NOMO-1 treated with DMSO at 0.1 percent for 48 hours (cell line): ENCODE measurements around the gene CNBD2.
"Not testable (repeated sequence)": the region's sequence is repeated elsewhere in the genome, so short reads cannot be mapped to it uniquely, and the experiment has no call there.

Source experiments
- DNase-seq: peaks from one replicate; lab custom pipeline; 2025; ENCODE audit not compliant: unreplicated experiment; lab: John Stamatoyannopoulos, UW

CNBD2 gene

GRCh38 chr20:36060676-36061075 lies 92.3 kb downstream of the CNBD2 start:
- no peak for DNase-seq

- no peak for DNase-seq
These were observed 93.4 kb downstream of the CNBD2 start for GRCh38 chr20:36061754-36062153.

- DNase-seq = no peak
These were observed 94.4 kb downstream of the CNBD2 start for GRCh38 chr20:36062799-36063198.

- DNase-seq = no peak
These were observed 95.7 kb downstream of the CNBD2 start for GRCh38 chr20:36063916-36064657.

GRCh38 chr20:36064658-36065426 lies 96.5 kb downstream of the CNBD2 start:
- peak; percentile 69 for DNase-seq

- no peak for DNase-seq
These were observed 97.1 kb downstream of the CNBD2 start for GRCh38 chr20:36065427-36065998.

GRCh38 chr20:36066777-36067176 lies 98.4 kb downstream of the CNBD2 start:
- no peak for DNase-seq

GRCh38 chr20:36068526-36068925 lies 100.1 kb downstream of the CNBD2 start:
- DNase-seq = not testable (repeated sequence)

- no peak for DNase-seq
These were observed 102.1 kb downstream of the CNBD2 start for GRCh38 chr20:36070451-36070850.

- no peak for DNase-seq
These were observed 103.5 kb downstream of the CNBD2 start for GRCh38 chr20:36071848-36072247.

GRCh38 chr20:36074983-36075382 lies 106.6 kb downstream of the CNBD2 start:
- no peak for DNase-seq

GRCh38 chr20:36077762-36078161 lies 109.4 kb downstream of the CNBD2 start:
- DNase-seq = not testable (repeated sequence)

GRCh38 chr20:36079486-36079885 lies 111.1 kb downstream of the CNBD2 start:
- no peak for DNase-seq

GRCh38 chr20:36079984-36080383 lies 111.6 kb downstream of the CNBD2 start:
- not testable (repeated sequence) for DNase-seq
